Measurements from ENCODE around the gene ADGRB3. TPM values are rescaled to one million over a fixed set of nuclear protein-coding genes. Genes with fewer than 3 reads are reported as not detected.

Gene ADGRB3
- total and polyA plus RNA-seq, 12 donors, result 0.47 to 2.1 (median 0.85) TPM

GRCh38 chr6:69022993-69023392 lies 387.9 kb downstream of the ADGRB3 start:
- 81 to 88% methylated on average over 1 of the region's 1 CpG for WGBS, 2 donors
- H3K27me3 ChIP-seq, result no peaks in the 10 kb centered on the region
- ATAC-seq, result no peak
- H3K9me3 ChIP-seq, result no peaks in the 10 kb centered on the region
- no peaks in the 10 kb centered on the region for H3K4me1 ChIP-seq
- H3K36me3 ChIP-seq, result no peaks in the 10 kb centered on the region
- H3K27ac ChIP-seq, result no peak overlapping the region
- intact Hi-C loops (cut with DNase I), result no loop called here
- TF ChIP-seq, protein P1, sequence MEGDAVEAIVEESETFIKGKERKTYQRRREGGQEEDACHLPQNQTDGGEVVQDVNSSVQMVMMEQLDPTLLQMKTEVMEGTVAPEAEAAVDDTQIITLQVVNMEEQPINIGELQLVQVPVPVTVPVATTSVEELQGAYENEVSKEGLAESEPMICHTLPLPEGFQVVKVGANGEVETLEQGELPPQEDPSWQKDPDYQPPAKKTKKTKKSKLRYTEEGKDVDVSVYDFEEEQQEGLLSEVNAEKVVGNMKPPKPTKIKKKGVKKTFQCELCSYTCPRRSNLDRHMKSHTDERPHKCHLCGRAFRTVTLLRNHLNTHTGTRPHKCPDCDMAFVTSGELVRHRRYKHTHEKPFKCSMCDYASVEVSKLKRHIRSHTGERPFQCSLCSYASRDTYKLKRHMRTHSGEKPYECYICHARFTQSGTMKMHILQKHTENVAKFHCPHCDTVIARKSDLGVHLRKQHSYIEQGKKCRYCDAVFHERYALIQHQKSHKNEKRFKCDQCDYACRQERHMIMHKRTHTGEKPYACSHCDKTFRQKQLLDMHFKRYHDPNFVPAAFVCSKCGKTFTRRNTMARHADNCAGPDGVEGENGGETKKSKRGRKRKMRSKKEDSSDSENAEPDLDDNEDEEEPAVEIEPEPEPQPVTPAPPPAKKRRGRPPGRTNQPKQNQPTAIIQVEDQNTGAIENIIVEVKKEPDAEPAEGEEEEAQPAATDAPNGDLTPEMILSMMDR (IDR thresholded peaks at IDR 0.05), result no peak
- no peak for DNase-seq
- H3K4me3 ChIP-seq, result no peak overlapping the region

DNA sequence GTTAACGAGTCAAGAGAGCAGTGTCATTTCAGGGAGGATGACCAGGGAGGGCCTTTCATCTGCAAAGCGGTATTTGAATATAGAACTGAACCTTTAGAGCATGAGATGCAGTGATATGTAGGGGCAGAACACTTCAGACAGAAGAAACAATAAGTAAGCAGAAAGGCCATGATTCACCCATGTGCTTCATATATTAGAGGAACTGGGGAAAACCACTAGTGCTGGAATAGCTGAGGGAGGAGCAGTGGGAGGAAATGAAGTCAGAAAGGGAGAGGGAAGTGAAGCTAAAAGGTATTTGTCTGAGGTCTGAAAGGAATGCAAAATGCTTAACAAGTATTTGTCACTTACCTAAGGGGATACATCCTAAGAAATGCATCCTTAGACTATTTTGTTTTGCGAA lies 391.2 kb downstream of the ADGRB3 start:
- Histone ChIP-seq H3K4me1 (no peaks in the 10 kb centered on the region), H3K9me3 (no peaks in the 10 kb centered on the region), H3K27ac (no peak overlapping the region), H3K4me3 (no peak overlapping the region), H3K27me3 (no peaks in the 10 kb centered on the region), H3K36me3 (no peaks in the 10 kb centered on the region)
- WGBS, 2 donors, result 87% methylated on average over 3 of the region's 3 CpGs
- intact Hi-C loops (cut with DNase I), result no loop called here
- no peak for ATAC-seq
- DNase-seq, result no peak
- TF ChIP-seq, protein P1 (IDR thresholded peaks at IDR 0.05), result no peak

- no peaks in the 10 kb centered on the region for H3K27me3 ChIP-seq
- no peaks in the 10 kb centered on the region for H3K9me3 ChIP-seq
- intact Hi-C loops (cut with DNase I), result no loop called here
- TF ChIP-seq, protein P1 (IDR thresholded peaks at IDR 0.05), result no peak
- no peaks in the 10 kb centered on the region for H3K4me1 ChIP-seq
- no peak for ATAC-seq
- DNase-seq, result no peak
- H3K4me3 ChIP-seq, result no peak overlapping the region
- H3K27ac ChIP-seq, result no peak overlapping the region
- no peaks in the 10 kb centered on the region for H3K36me3 ChIP-seq
- 59 to 74% methylated on average over 3 of the region's 3 CpGs for WGBS, 2 donors
These were observed 391.6 kb downstream of the ADGRB3 start for GRCh38 chr6:69026715-69027114.

DNA sequence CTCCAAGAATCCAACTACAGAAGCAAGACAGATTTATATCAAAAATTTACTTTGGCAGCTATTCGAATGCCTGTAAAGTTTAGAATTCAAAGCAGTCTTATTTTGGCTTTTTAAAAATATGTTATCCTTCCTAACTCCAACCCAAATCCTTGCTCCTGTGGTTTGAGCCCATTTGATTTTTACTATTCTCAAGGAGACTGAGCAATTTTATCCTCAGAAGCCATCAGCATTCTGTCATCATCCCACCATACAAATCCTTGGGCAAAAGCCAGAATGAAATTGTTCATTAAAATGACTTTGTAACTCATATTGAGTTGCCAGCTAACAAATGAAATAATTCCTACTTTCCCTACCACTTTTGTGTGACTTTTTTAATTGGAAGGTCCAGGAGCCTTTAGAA lies 392.8 kb downstream of the ADGRB3 start:
- 61 to 76% methylated on average over 1 of the region's 1 CpG for WGBS, 2 donors
- no peak for ATAC-seq
- Histone ChIP-seq H3K27ac (no peak overlapping the region), H3K4me3 (no peak overlapping the region), H3K36me3 (no peaks in the 10 kb centered on the region), H3K9me3 (no peaks in the 10 kb centered on the region), H3K4me1 (no peaks in the 10 kb centered on the region), H3K27me3 (no peaks in the 10 kb centered on the region)
- intact Hi-C loops (cut with DNase I), result no loop called here
- no peak for DNase-seq
- TF ChIP-seq, protein P1 (IDR thresholded peaks at IDR 0.05), result no peak

- Histone ChIP-seq H3K36me3 (no peaks in the 10 kb centered on the region), H3K9me3 (no peaks in the 10 kb centered on the region), H3K4me1 (peaks cover 0 to 5% (median 0%) of the 10 kb centered on the region in 9 donors), H3K4me3 (no peak overlapping the region), H3K27ac (no peak overlapping the region), H3K27me3 (no peaks in the 10 kb centered on the region)
- intact Hi-C loops (cut with DNase I), result no loop called here
- DNase-seq, result no peak
- no peak for ATAC-seq
- TF ChIP-seq, protein P1 (IDR thresholded peaks at IDR 0.05), result no peak
These were observed 403.8 kb downstream of the ADGRB3 start for GRCh38 chr6:69038841-69039240.

All from heart right ventricle (tissue), 16 donors.